22Rv1 (cell line): ENCODE measurements around the gene MAB21L1.

ENCODE experiments used
- H3K27ac ChIP-seq: fragments of 450-650 bp; 2 replicates; pipeline ENCODE4 v1.5.1; 2017
- CTCF ChIP-seq: fragments of 450-650 bp; IDR thresholded peaks from 2 replicates; pipeline ENCODE4 v1.5.1; 2017; ENCODE audit warnings: mild to moderate bottlenecking
- ZFX ChIP-seq: fragments of 450-650 bp; IDR thresholded peaks from 2 replicates; pipeline ENCODE4 v1.6.1; 2017; ENCODE audit warnings: antibody characterized with exemption, borderline replicate concordance

The MAB21L1 gene

DNA sequence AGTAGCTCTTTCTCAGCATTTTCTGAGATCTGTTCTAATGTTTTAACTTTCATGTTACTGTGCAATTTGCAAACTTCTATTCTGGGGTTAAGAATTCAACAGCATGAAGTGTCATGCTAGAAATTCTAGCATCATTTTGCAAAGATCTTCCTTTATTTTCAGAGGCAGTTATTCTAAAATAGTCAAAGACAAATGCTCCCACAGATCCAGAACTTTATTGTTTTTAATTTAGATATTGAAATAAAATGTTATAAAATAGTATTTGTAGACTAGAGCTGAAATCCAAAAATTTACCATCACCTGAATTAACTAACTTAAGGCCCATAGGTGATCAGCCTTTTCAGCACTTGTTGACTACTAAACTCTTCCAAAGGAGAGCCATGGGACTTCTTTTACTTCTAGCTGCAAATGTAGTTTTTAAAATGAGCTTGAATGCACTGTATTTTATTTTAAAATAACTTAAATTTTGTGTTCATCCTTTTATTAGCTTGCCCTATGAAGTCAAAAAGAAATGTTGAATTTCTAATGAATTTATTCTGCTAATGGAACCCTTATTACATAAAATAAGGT lies 3.2 kb downstream of the MAB21L1 start:
- no peak for TF ChIP-seq CTCF
- no peak for TF ChIP-seq ZFX
- no peak overlapping the region for H3K27ac ChIP-seq

DNA sequence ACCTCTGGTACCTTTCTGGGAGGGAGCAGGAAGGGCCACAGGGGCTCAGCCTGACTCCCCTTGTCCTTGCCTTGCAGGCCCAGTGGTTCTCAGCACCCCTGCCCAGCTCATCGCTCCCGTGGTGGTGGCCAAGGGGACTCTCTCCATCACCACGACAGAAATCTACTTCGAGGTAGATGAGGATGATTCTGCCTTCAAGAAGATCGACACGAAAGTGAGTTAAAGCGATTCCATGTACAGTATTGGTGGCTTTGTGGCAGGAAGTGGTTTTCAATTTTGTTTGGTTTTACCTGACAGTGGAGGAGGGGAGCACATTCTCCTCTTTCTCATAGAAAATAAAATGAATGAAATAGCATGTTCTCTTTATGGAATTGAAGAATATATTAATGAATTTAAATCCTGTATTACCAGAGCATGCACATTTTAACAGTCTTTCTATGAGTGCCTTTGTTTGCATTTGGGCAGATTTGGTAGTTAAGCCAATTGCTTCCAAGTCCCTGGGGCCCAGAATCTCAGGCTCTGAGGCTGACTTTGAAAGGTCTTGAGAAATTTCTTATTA lies 4.1 kb downstream of the MAB21L1 start:
- H3K27ac ChIP-seq, result no peak overlapping the region
- TF ChIP-seq ZFX (no peak), CTCF (no peak)

GRCh38 chr13:35471706-35472322 lies 4.7 kb downstream of the MAB21L1 start:
- TF ChIP-seq ZFX (no peak), CTCF (no peak)

GRCh38 chr13:35470671-35471661 lies 5.5 kb downstream of the MAB21L1 start:
- no peak overlapping the region for H3K27ac ChIP-seq
- TF ChIP-seq CTCF (no peak), ZFX (no peak)

More at GRCh38 chr13:35471706-35472322, 4.7 kb downstream of the MAB21L1 start:
- H3K27ac ChIP-seq, result no peak overlapping the region

DNA sequence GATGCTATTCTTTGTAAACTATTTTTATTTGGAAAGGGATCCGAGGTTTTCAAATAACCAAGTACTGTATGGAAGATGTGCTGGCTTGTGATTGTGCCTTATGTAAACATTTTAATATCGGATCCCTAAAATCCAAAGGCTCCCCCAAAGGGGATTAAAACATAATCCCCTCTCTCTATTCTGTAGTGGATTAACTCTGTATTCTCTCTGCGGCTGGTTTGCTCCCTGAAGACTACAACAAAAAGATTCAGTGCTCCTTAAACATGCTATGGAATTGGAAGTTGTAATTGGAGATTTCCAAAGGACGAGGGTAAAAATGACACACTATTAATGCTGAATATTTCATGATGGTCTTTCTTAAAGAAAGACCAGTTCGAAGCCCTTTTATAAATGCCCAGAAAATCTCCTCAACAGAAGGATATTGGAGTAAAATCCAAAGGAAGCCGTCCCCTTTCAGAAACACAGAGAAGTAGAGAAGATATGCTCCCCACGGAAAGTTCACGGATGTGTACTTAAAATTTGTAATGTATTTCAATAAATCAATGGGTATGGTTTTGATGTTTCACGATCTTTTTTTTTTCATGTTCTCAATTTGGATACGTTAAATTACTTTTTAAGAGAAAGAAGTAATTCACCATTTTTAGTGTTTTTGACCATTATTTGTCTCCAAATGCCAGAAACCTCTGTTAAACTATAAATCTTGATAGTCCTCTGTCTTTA lies 6.5 kb downstream of the MAB21L1 start:
- TF ChIP-seq ZFX (no peak), CTCF (no peak)
- H3K27ac ChIP-seq, result no peak overlapping the region

- TF ChIP-seq CTCF (no peak), ZFX (no peak)
- H3K27ac ChIP-seq, result no peak overlapping the region
Observed at GRCh38 chr13:35468195-35468594, 8.3 kb downstream of the MAB21L1 start.
